Spleen (tissue), 11 donors: ENCODE data around the gene BSCL2. TPM values are rescaled to one million over a fixed set of nuclear protein-coding genes. Genes with fewer than 3 reads are reported as not detected.

Experiments used
- DNase-seq: peaks from one replicate; pipeline ENCODE4 v3.0.0-alpha.2; 2020
- H3K27ac ChIP-seq, 8 donors: fragments of 200-600 bp; sonication (generic) in 7 of 8; 1 replicate in 4 of 8; 2 replicates in 4 of 8; pipeline versions ENCODE4 v1.5.0 to v1.8.0; 2016 to 2021; ENCODE audit warnings: inconsistent platforms in 4 of 8, mild to moderate bottlenecking in 4 of 8, moderate library complexity in 1 of 8
- H3K27me3 ChIP-seq, 7 donors: fragments of 200-600 bp; sonication (generic) in 6 of 7; replicated peaks in 1 of 7; 1 replicate in 4 of 7; 2 replicates in 3 of 7; pipeline versions ENCODE4 v1.5.0 to v1.8.0; 2016 to 2021; ENCODE audit warnings: inconsistent platforms in 3 of 7, mild to moderate bottlenecking in 1 of 7
- H3K36me3 ChIP-seq, 6 donors: fragments of 200-600 bp; sonication (generic) in 5 of 6; 1 replicate in 4 of 6; 2 replicates in 2 of 6; pipeline versions ENCODE4 v1.5.0 to v1.8.0; 2016 to 2021; ENCODE audit warnings: inconsistent platforms in 2 of 6
- H3K4me1 ChIP-seq, 6 donors: fragments of 200-600 bp; sonication (generic) in 5 of 6; 1 replicate in 3 of 6; 2 replicates in 3 of 6; pipeline versions ENCODE4 v1.5.0 to v1.8.0; 2016 to 2021; ENCODE audit warnings: inconsistent platforms in 3 of 6
- H3K4me3 ChIP-seq, 8 donors: fragments of 200-600 bp; sonication (generic) in 7 of 8; 1 replicate in 4 of 8; 2 replicates in 4 of 8; pipeline versions ENCODE4 v1.5.0 to v1.8.0; 2016 to 2021; ENCODE audit warnings: inconsistent platforms in 4 of 8, mild to moderate bottlenecking in 4 of 8, moderate library complexity in 2 of 8
- H3K9me3 ChIP-seq, 8 donors: fragments of 200-600 bp; sonication (generic) in 7 of 8; 1 replicate in 4 of 8; 2 replicates in 4 of 8; pipeline versions ENCODE4 v1.5.0 to v1.8.0; 2016 to 2021; ENCODE audit warnings: inconsistent platforms in 4 of 8
- POLR2A ChIP-seq, 3 donors: fragments of 450-650 bp; IDR thresholded peaks; one replicate each; pipeline ENCODE4 v1.5.1; 2017; ENCODE audit warnings: antibody characterized with exemption in 3 of 3, mild to moderate bottlenecking in 1 of 3
- POLR2AphosphoS5 ChIP-seq, 3 donors: sonication (generic); formaldehyde crosslinking; IDR thresholded peaks; one replicate each; pipeline ENCODE4 v1.5.1; 2017; ENCODE audit warnings: antibody characterized with exemption in 3 of 3
- WGBS, 5 donors: extraction: QIAGEN DNeasy Blood & Tissue Kit in 3 of 5; methylation state at CpG; one replicate each; pipeline versions ENCODE4 v1.1.5 to v1.1.7; 2013 to 2018; 5-methylcytosine and 5-hydroxymethylcytosine counted together
- intact Hi-C: fragments of 100-400 bp; cut with DNase I; formaldehyde crosslinking; loops from one replicate; pipeline ENCODE4 v1.15.0; 2023; ENCODE audit warnings: low total_unique reads
- polyA plus RNA-seq, 3 donors: library from polyadenylated mRNA; stranded (reverse); fragments of 200-250 nt; gene quantifications; one replicate each; pipeline ENCODE4 v1.2.1, GENCODE V29; 2013
- total RNA-seq, 7 donors: library from RNA; depleted of rRNA in 3 of 7; stranded (reverse); fragments of >200 nt in 3 of 7; fragmentation: NEBNext Ultra II Directional in 4 of 7; extraction: Animal tissue kit (Norgen Biotek cat#: 25700) in 4 of 7; gene quantifications; one replicate each; pipeline versions ENCODE4 v1.1.0 to v1.2.1, GENCODE V29; 2016 to 2021
- TF ChIP-seq, protein P1 (sequence below), 11 experiments: fragments of 200-600 bp in 7 of 11; fragments of 450-650 bp in 4 of 11; sonication (generic) in 4 of 11; IDR thresholded peaks in 8 of 11; conservative IDR thresholded peaks in 3 of 11; 1 replicate in 7 of 11; 2 replicates in 4 of 11; pipeline versions ENCODE4 v1.4.0 to v1.8.0; 2016 to 2021; ENCODE audit warnings: antibody characterized with exemption in 11 of 11, inconsistent platforms in 4 of 11, mild to moderate bottlenecking in 1 of 11
- donor health status: healthy with polysubstance abuse.
- donor health status: DM: no; HTN: no; CAD: no; lungs with moderate emphysema.
- donor health status: DM: no; HTN: no; CAD: no.
- donor health status: Bipolar disorder and iron deficiency.
- donor health status: healthy.
- donor health status: DM: no; HTN: no; CAD: no.
- donor health status: DM: yes; HTN: yes; CAD: no.

Gene BSCL2
- total and polyA plus RNA-seq, 10 donors, result 25.6 to 66.0 (median 43.0) TPM

DNA sequence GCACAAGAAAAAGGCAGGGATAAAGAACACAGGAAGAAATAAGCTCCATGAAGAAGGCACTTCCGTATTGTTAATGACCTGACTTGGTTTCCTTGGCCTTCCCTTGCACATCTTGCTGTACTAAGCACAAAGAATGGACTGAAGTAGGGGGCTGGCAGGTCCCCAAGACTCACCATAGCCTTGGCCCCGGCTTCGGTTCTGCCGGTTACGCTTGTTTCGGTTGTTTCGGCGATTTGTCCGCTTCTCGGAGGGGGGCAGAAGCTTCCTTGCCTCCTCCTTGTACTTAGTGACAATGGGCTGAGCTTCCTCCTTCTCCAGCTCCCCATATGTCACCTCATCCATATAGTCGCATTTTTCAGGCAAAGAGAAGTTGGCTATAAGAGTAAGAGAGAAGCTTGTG, 9.6 kb upstream of the BSCL2 start:
- Histone ChIP-seq H3K4me3 (no peak overlapping the region), H3K36me3 (peaks cover 12 to 100% (median 96%) of the 10 kb centered on the region in 6 donors), H3K9me3 (no peaks in the 10 kb centered on the region), H3K4me1 (peaks cover 0 to 90% (median 27%) of the 10 kb centered on the region in 6 donors), H3K27me3 (no peaks in the 10 kb centered on the region), H3K27ac (peak overlapping the region in 1 of 8 donors; percentile 31)
- WGBS, 5 donors, result 85 to 92% (median 88%) methylated on average over 11 of the region's 11 CpGs
- DNase-seq, result no peak
- TF ChIP-seq POLR2A (IDR thresholded peaks at IDR 0.05) (no peak), POLR2AphosphoS5 (IDR thresholded peaks at IDR 0.05) (peak in 2 of 3 donors; percentile 10 to 17)
- TF ChIP-seq, protein P1, sequence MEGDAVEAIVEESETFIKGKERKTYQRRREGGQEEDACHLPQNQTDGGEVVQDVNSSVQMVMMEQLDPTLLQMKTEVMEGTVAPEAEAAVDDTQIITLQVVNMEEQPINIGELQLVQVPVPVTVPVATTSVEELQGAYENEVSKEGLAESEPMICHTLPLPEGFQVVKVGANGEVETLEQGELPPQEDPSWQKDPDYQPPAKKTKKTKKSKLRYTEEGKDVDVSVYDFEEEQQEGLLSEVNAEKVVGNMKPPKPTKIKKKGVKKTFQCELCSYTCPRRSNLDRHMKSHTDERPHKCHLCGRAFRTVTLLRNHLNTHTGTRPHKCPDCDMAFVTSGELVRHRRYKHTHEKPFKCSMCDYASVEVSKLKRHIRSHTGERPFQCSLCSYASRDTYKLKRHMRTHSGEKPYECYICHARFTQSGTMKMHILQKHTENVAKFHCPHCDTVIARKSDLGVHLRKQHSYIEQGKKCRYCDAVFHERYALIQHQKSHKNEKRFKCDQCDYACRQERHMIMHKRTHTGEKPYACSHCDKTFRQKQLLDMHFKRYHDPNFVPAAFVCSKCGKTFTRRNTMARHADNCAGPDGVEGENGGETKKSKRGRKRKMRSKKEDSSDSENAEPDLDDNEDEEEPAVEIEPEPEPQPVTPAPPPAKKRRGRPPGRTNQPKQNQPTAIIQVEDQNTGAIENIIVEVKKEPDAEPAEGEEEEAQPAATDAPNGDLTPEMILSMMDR (IDR thresholded peaks at IDR 0.05 in 8 of 11, conservative IDR thresholded peaks at IDR 0.05 in 3 of 11), result no peak
- intact Hi-C loops, result no loop called here

DNA sequence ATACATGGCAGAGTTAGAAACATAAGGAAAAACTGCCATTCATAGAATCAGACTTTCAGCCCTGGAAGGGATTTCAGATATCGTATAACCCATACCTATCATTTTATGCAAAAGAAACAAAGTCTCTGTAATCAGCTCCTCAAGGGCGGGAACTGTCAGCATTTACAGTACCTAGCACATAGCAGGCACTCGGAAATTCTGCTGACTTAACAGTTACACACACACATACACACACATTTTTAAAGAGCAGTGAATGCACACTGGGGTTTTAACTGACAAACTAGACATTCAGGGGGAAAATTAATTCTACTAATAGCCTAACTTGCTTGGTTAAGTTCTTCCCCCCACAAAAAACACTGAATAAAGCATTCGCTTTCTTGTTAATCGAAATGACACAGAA, 9.0 kb upstream of the BSCL2 start:
- Histone ChIP-seq H3K27me3 (no peaks in the 10 kb centered on the region), H3K36me3 (peaks cover 6 to 100% (median 96%) of the 10 kb centered on the region in 6 donors), H3K27ac (no peak overlapping the region), H3K9me3 (no peaks in the 10 kb centered on the region), H3K4me1 (peaks cover 0 to 85% (median 25%) of the 10 kb centered on the region in 6 donors), H3K4me3 (no peak overlapping the region)
- intact Hi-C loops, result no loop called here
- DNase-seq, result no peak
- 89 to 97% (median 91%) methylated on average over 5 of the region's 5 CpGs for WGBS, 5 donors
- TF ChIP-seq, protein P1 (IDR thresholded peaks at IDR 0.05 in 8 of 11, conservative IDR thresholded peaks at IDR 0.05 in 3 of 11), result no peak
- TF ChIP-seq POLR2A (IDR thresholded peaks at IDR 0.05), result no peak
- no peak for TF ChIP-seq POLR2AphosphoS5 (IDR thresholded peaks at IDR 0.05)

DNA sequence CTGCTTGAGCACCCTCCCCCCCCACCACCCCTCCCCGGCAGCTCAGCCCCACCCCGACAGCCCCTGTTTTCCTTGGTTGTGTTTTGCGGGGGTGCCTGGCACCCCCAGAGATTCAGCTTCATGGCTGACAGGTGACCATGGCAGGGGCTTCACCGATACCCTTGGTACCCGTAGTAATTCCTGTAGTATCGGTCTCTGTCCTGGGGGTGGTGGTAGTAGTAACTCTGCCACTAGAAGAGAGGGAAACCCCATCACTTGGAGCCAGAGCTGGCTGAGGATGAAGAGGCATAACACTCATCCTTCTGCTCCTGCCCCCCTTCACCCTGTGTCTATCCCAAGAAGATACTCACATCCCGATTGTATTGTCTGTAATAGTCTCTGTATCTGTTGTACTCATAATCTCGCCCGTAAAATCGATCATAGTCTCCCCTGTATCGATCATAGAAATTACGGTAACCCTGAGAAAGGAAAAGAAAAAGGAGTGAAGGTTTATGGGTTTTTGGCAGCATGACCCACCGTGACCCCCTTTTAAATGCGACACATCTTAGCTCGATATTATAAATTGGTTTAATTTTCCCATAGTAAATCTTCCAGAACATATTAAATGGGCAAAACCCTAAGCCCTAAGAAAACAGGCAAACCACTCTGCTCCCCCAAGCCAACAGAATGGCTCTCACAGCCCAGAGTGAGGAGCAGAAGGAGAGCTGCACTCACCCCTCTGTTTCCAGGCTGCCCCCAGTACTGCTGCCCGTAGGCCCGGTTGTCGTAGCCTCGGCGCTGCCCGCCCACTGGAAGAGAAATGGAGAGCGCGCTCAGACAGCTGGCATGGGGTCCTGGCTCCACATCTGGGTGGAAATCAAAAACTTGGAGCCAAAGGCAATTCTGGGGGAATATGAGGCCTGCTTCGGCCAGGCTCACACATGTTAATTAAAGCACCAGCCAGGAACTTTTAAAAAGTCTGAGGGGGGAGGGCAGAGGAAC, 8.2 kb upstream of the BSCL2 start:
- intact Hi-C loops, result no loop called here
- H3K27me3 ChIP-seq, result no peaks in the 10 kb centered on the region
- H3K4me3 ChIP-seq, result no peak overlapping the region
- TF ChIP-seq, protein P1 (IDR thresholded peaks at IDR 0.05 in 8 of 11, conservative IDR thresholded peaks at IDR 0.05 in 3 of 11), result no peak
- TF ChIP-seq POLR2A (IDR thresholded peaks at IDR 0.05), result no peak
- TF ChIP-seq POLR2AphosphoS5 (IDR thresholded peaks at IDR 0.05), result peak in 2 of 3 donors; percentile 27 to 61
- H3K36me3 ChIP-seq, result peaks cover 5 to 100% (median 93%) of the 10 kb centered on the region in 6 donors
- WGBS, 5 donors, result 89 to 97% (median 94%) methylated on average over 23 to 24 of the region's 24 CpGs
- H3K4me1 ChIP-seq, result peaks cover 2 to 87% (median 28%) of the 10 kb centered on the region in 6 donors
- DNase-seq, result no peak
- H3K9me3 ChIP-seq, result no peaks in the 10 kb centered on the region
- no peak overlapping the region for H3K27ac ChIP-seq

DNA sequence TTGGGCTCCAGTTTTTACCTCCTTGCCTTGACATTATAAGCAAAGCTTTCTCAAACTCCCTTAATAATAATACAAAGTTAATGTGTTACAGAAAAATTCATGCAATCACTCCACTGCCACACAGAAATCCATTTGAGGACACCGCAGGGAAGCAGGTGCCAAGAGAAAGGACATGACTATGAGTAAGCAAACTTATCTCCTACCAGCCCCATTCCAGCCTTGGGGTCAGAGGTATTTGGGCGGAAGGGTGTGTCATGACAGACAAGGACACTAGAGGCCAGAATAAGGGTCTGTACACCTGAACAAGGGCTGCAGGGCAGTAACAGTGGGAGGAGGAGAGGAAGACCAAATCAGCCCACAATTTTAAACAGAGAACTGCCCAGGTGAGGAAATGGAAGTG, 6.1 kb upstream of the BSCL2 start:
- H3K4me3 ChIP-seq, result no peak overlapping the region
- H3K27me3 ChIP-seq, result no peaks in the 10 kb centered on the region
- intact Hi-C loops, result no loop called here
- WGBS, 5 donors, result 83 to 89% (median 85%) methylated on average over 2 of the region's 2 CpGs
- no peak for DNase-seq
- H3K4me1 ChIP-seq, result peaks cover 14 to 86% (median 43%) of the 10 kb centered on the region in 6 donors
- peak overlapping the region; percentile 5 to 61 (median 46) for H3K27ac ChIP-seq
- H3K9me3 ChIP-seq, result no peaks in the 10 kb centered on the region
- TF ChIP-seq POLR2AphosphoS5 (IDR thresholded peaks at IDR 0.05) (peak in 1 of 3 donors; percentile 20), POLR2A (IDR thresholded peaks at IDR 0.05) (no peak)
- peaks cover 0 to 83% (median 74%) of the 10 kb centered on the region in 6 donors for H3K36me3 ChIP-seq
